H1 (cell line): ENCODE results near the gene ISOC1. TPM values are rescaled to one million over a fixed set of nuclear protein-coding genes. Genes with fewer than 3 reads are reported as not detected.

ENCODE experiments used
- KDM4A ChIP-seq: IDR thresholded peaks from one replicate; pipeline ENCODE4 v1.7.1; 2012; ENCODE audit warnings: low read depth, mild to moderate bottlenecking, moderate library complexity, low read length, inconsistent platforms; ENCODE audit not compliant: severe bottlenecking
- PHF8 ChIP-seq: fragments of 200-600 bp; sonication (generic); conservative IDR thresholded peaks from 2 replicates; pipeline ENCODE4 v1.7.1; 2012; ENCODE audit warnings: low read depth, mild to moderate bottlenecking, inconsistent platforms, low read length, moderate library complexity
- polyA plus RNA-seq, 7 experiments: library from polyadenylated mRNA; depleted of rRNA in 3 of 7; stranded (reverse) in 5 of 7; unstranded in 2 of 7; fragments of >200 nt in 5 of 7; fragments of 200-250 nt in 2 of 7; gene quantifications; 1 replicate in 5 of 7; 2 replicates in 1 of 7; 4 replicates in 1 of 7; pipeline versions ENCODE4 v1.2.1 to v1.2.3, GENCODE V29; 2011 to 2013; ENCODE audit warnings: missing spikeins in 2 of 7, mixed read lengths in 2 of 7
- total RNA-seq: library from RNA; stranded (reverse); fragmentation: NEBNext Ultra II Directional; extraction: Animal tissue kit (Norgen Biotek cat#: 25700); gene quantifications from 2 replicates; pipeline ENCODE4 v1.2.1, GENCODE V29; 2021

ISOC1 gene
- total and polyA plus RNA-seq, 2 of the 8 experiments (the other 6 are each of a cell fraction or from before 2014, with no cell fraction given), result 27.7 to 34.9 TPM

- TF ChIP-seq PHF8, result no peak
- no peak for TF ChIP-seq KDM4A
Observed at GRCh38 chr5:129098488-129099183, 4.1 kb downstream of the ISOC1 start (continued).
